GM18499 (cell line): ENCODE data around the gene CDH4.

Experiments
- ATAC-seq: cut with Tn5 transposase; IDR thresholded peaks from one replicate; pipeline ENCODE4 v1.9.1; 2021; ENCODE audit warnings: moderate number of reproducible peaks; ENCODE audit not compliant: insufficient read depth, unreplicated experiment

Gene CDH4

DNA sequence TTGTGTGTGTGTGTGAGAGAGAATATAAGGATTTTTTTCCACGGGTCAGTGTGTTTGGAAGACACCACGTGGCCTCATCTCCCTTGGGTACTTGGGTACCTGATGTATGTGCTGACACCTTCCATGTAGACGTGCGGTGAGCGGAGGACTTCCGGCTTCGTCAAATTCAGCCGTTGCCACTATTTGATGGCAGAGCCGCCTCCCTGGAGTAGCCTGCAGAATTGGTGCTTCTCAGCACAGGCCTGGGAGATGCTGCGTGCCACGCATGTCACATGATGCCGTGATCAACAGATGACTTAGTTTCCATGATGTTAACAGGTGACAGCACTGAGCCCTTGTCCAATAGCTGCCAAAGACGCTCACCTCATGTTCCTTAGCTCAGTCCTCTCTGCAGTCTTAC, 69.4 kb downstream of the CDH4 start:
- no peak for ATAC-seq

GRCh38 chr20:61322151-61322865, 70.2 kb downstream of the CDH4 start:
- ATAC-seq, result no peak

- no peak for ATAC-seq
Measured at GRCh38 chr20:61324906-61325305, 72.8 kb downstream of the CDH4 start.

DNA sequence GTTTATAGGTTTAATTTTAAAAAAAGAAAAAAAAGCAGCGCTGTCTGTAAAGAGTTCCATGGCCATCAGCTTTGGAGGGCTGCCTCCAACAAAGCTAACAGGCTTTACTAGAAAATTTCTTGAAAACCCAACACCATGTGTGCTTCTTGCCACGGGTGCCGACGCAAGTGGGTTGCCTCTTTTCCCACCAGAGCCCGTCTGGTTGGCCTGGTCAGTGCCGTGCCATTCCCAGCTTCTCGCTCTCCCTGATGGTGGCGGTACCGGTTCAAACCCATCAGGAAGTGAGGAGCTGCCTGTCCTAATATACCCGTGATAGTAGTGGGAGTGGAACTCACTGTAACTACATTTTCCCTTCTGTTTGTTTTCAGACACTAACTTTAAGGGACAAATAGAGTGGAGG, 73.7 kb downstream of the CDH4 start:
- no peak for ATAC-seq

- ATAC-seq, result no peak
Measured at GRCh38 chr20:61328911-61329558, 77.0 kb downstream of the CDH4 start.

DNA sequence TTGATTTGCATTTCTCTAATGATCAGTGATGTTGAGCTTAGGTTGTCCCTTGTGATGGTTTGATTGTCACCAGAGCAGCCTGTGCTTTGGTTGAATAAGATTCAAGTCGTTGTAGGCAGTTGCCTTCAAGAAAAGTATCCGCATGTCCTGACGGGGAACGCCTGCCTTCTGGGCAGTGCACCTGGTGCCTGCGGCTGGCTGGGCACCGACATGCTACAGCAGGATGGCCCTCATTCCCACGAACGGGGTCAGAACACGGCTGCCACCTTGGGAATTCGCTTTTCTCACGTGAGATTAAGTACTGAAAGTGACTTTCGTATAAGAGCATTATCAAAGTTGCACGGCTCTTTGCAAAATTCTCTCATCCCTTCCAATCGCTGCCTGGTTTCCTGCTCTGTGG, 78.4 kb downstream of the CDH4 start:
- no peak for ATAC-seq

GRCh38 chr20:61331543-61331942, 79.5 kb downstream of the CDH4 start:
- no peak for ATAC-seq

- no peak for ATAC-seq
Measured at GRCh38 chr20:61332016-61332975, 80.2 kb downstream of the CDH4 start.

DNA sequence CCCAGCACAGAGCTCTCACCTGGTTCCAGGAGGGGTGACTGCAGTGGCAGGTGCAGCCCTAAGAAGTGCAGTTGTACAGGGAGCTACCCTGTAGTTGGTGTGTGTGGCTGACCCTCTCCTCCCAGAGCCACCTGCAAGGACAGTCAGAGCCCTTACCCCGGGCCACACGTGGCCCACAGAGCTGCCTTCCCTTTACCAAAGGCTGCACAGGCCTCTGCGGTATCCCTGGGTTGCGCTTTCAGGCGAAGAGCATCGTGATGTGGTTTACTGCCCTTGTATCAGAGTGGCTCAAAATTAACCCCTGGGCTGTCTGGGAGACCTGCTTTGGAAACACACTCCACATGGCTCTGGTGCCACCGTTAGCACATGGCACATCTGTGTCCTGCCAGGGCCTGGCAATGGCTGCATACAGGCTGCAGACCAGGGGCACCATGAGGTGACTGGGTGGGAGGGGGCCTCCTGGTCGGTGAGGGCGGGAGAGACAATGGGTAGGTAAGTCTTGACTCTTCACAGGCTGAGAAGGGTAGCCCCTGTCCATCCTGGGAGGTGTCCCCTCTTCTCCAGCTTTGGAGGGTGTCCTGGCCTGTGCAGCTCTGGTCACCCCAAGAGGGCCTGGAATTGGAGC, 81.5 kb downstream of the CDH4 start:
- ATAC-seq, result no peak

- ATAC-seq, result no peak
Measured at GRCh38 chr20:61340157-61340556, 88.1 kb downstream of the CDH4 start.

GRCh38 chr20:61341605-61342004, 89.5 kb downstream of the CDH4 start:
- no peak for ATAC-seq

DNA sequence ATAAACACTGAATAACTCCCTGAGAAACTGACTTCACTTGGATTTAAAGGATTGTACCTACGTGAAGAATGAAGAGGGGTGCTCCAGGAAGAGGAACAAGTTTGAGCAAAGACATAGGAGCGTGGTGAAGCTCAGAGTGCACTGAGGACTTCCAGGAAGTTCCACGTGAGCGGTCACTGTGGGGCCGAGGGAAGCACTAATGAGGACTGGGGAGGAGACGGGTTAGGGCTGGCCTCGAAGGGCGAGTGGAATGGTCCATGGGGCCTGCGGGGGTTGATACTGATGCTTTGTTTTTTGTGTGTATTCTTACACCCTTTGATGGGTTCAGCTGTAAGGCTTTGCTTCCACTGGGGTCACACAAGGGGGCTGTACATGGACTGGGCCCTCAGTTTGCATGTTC, 91.9 kb downstream of the CDH4 start:
- no peak for ATAC-seq

DNA sequence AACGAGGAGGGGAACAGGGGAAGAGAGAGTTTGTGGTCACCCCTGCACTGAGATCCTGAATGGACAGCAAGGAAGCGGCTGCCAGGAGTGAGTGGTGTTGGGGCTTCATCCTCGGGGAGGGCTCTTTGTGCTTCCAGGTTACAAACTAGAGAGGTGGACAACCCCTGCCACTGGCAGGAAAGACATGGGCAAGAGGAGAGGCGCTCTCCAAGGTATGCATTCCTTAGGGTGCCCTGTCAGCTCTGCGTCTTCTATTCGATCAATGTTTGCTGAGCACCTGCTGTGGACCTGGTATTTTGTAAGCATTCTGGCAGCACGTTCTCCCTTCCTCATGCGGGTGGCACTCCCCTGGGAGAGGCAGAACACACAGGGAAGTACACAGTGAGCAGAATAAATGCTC, 93.6 kb downstream of the CDH4 start:
- no peak for ATAC-seq

GRCh38 chr20:61346996-61347395, 94.9 kb downstream of the CDH4 start:
- ATAC-seq, result no peak

DNA sequence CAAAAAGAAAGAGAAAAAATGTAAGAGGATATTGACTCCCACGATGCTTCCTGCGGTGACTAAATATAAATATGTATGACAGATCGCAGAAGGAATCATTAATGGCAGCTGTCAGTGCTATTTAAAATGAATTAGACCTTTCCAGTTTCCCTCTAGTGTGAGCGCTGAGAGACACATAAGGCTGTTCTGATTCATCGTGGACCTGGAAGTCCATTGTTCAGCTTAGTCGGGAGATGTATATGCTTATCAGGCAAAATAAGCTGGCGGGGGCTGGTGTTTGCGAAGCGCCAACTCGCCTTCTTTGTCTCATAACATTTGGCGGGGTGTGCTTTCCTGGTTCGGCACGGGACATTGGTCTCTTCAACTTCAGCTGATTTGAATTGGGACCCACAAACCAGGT, 95.4 kb downstream of the CDH4 start:
- ATAC-seq, result no peak

DNA sequence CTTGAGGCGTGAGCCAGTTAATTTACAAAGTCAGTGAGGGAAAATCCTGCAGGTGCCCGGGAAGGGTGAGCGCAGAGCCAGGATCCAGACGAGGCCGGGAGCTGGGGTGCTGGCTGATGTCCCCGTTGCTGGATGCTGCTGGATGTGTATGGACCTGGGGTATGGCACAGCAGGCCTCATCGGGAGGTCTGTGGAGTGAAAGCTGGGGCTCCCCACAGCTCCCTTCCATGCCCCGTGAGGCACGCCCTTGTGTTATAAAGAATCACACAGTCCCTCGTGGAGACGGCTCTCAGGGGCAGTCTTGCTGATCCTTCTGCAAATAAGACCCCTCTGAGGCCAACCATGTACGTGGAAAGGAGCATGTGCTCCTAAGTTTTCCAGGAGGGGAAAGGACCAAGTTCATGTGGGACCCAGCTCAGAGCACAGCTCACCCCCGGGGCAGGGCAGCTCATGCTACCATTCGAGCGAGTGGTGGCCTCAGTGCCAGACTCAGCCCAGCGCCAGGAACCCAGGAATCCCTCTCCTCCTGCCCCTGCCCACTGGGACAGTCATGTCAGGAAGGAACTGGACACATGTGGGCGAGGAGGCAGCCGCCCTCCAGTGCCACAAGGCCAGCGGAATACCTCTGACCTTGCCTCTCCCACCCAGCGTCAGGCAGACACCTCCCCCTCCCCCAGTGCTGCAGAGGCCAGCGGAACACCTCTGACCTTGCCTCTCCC, 97.5 kb downstream of the CDH4 start:
- no peak for ATAC-seq

- ATAC-seq, result no peak
Measured at GRCh38 chr20:61350500-61351250, 98.6 kb downstream of the CDH4 start.

GRCh38 chr20:61352346-61353260, 100.5 kb downstream of the CDH4 start:
- ATAC-seq, result no peak
